BE2C (cell line): ENCODE results near the gene ULK1.

Source experiments
- DNase-seq: peaks from one replicate; pipeline ENCODE4 v3.0.0-alpha.2; 2020
- H3K27me3 ChIP-seq: fragments of 250-450 bp; sonication (Bioruptor Pico); 2 replicates; pipeline ENCODE4 v1.5.1; 2020; ENCODE audit warnings: mild to moderate bottlenecking
- H3K36me3 ChIP-seq: fragments of 250-450 bp; sonication (Bioruptor Pico); 2 replicates; pipeline ENCODE4 v1.5.1; 2020; ENCODE audit warnings: mild to moderate bottlenecking
- H3K4me1 ChIP-seq: fragments of 250-450 bp; sonication (Bioruptor Pico); 2 replicates; pipeline ENCODE4 v1.5.1; 2020
- H3K4me3 ChIP-seq: 2 replicates; pipeline ENCODE4 v1.5.1; 2011; ENCODE audit warnings: low read depth, low read length
- H3K9me3 ChIP-seq: fragments of 250-450 bp; sonication (Bioruptor Pico); 2 replicates; pipeline ENCODE4 v1.5.1; 2020
- TF ChIP-seq, protein P1 (sequence below): IDR thresholded peaks from 2 replicates; pipeline ENCODE4 v1.5.1; 2012; ENCODE audit warnings: mild to moderate bottlenecking, low read depth, low read length

The ULK1 gene

DNA sequence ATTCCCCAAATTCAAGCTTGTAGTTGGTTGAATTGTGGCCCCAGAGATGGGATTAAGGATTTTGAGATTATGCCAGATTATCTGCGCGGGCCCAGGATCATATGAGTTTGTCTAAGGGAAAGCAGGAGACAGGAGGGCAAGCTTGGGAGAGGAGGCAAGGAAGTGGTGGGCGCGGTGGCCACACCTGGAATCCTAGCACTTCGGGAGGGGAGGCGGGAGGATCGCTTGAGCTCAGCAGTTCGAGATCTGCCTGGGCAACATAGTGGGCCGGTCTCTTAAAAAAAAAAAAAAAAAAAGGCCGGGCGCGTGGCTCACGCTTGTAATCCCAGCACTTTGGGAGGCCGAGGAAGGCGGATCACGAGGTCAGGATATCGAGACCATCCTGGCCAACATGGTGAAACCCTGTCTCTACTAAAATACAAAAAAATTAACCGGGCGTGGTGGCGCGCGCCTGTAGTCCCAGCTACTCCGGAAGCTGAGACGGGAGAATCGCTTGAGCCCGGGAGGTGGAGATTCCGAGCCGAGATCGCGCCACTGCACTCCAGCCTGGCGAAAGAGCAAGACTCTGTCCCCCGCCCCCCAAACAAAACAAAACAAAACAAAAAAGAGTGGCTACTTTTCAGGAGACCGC is 33.8 kb downstream of the ULK1 start:
- TF ChIP-seq, protein P1, sequence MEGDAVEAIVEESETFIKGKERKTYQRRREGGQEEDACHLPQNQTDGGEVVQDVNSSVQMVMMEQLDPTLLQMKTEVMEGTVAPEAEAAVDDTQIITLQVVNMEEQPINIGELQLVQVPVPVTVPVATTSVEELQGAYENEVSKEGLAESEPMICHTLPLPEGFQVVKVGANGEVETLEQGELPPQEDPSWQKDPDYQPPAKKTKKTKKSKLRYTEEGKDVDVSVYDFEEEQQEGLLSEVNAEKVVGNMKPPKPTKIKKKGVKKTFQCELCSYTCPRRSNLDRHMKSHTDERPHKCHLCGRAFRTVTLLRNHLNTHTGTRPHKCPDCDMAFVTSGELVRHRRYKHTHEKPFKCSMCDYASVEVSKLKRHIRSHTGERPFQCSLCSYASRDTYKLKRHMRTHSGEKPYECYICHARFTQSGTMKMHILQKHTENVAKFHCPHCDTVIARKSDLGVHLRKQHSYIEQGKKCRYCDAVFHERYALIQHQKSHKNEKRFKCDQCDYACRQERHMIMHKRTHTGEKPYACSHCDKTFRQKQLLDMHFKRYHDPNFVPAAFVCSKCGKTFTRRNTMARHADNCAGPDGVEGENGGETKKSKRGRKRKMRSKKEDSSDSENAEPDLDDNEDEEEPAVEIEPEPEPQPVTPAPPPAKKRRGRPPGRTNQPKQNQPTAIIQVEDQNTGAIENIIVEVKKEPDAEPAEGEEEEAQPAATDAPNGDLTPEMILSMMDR: no peak
- H3K9me3 ChIP-seq: no peaks in the 10 kb centered on the region
- no peaks in the 10 kb centered on the region for H3K27me3 ChIP-seq
- H3K4me3 ChIP-seq: peak overlapping the region; percentile 72
- no peak for DNase-seq
- no peaks in the 10 kb centered on the region for H3K4me1 ChIP-seq
- peaks cover 26% of the 10 kb centered on the region for H3K36me3 ChIP-seq

- TF ChIP-seq, protein P1: no peak
- H3K4me3 ChIP-seq: peak within 1 kb of the TSS; percentile 94
- H3K27me3 ChIP-seq: no peaks in the 10 kb centered on the region
Observed at GRCh38 chr12:131928711-131929580, 34.5 kb downstream of the ULK1 start, which contains the start of gene PUS1. Gene PUS1, plus strand, starts transcription at chr12:131929276. Its CDS starts 447 bp downstream, at chr12:131929723.

DNA sequence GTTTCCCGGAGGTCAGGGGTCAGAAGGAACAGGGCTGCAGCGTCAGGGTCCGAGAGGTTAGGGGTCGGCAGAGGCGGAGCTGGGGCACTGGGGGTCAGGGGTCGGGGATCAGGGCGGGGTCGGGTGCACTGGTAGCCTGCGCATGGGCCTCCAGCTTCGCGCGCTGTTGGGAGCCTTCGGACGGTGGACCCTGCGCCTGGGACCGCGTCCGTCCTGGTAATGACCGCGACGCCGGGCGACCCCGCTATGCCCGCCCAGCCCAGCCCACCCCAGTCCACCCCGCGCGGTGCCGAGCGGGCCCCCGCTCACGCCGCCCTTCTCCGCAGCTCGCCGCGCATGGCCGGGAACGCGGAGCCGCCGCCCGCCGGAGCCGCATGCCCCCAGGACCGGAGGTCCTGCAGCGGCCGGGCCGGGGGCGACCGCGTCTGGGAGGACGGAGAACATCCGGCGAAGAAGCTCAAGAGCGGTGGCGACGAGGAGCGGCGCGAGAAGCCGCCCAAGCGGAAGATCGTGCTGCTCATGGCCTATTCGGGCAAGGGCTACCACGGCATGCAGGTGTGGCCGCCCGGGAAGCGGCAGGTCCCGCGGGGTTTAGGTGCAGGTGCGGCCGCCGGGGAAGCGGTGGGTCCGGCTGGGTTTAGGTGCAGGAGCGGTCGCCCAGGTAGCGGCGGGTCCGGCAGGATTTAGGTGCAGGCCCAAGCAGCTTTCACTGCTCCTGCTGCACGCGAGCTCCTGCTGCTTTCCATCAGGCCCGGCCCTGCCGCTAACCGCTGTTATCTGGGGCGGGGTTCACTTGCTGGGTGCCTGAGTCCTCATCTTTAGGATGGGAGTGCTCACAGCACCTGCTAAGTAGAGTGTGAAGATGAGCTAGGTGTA is 35.4 kb downstream of the ULK1 start:
- DNase-seq: no peak
- TF ChIP-seq, protein P1: no peak
- no peaks in the 10 kb centered on the region for H3K4me1 ChIP-seq

More at GRCh38 chr12:131928711-131929580, 34.5 kb downstream of the ULK1 start, which contains the start of gene PUS1:
- DNase-seq: peak; percentile 96
- Histone ChIP-seq H3K4me1 (no peaks in the 10 kb centered on the region), H3K9me3 (no peaks in the 10 kb centered on the region), H3K36me3 (peaks cover 34% of the 10 kb centered on the region)

DNA sequence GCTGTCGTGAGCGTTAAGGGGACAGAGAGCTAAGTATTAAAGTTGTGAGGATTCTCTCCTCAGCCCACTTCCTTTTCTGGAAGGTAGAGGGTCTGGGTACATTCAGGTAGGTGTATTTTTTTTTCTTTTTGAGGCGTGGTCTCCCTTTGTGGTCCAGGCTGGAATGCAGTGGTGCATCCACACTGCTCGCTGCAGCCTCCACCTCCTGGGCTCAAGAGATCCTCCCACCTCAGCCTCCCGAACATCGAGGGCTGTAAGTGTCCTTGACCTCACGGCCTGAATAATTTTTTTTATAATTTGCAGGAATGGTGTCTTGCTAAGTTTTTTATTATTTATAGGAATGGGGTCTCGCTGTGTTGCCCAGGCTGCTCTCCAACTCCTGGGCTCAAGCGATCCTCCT is 36.1 kb downstream of the ULK1 start:
- Histone ChIP-seq H3K36me3 (peaks cover 47% of the 10 kb centered on the region), H3K27me3 (no peaks in the 10 kb centered on the region), H3K4me1 (no peaks in the 10 kb centered on the region), H3K9me3 (no peaks in the 10 kb centered on the region), H3K4me3 (peak overlapping the region; percentile 94)
- DNase-seq: no peak
- TF ChIP-seq, protein P1: no peak

More for the DNA sequence above, 35.4 kb downstream of the ULK1 start:
- Histone ChIP-seq H3K9me3 (no peaks in the 10 kb centered on the region), H3K4me3 (peak overlapping the region; percentile 94), H3K36me3 (peaks cover 42% of the 10 kb centered on the region), H3K27me3 (no peaks in the 10 kb centered on the region)

- Histone ChIP-seq H3K36me3 (peaks cover 71% of the 10 kb centered on the region), H3K4me1 (no peaks in the 10 kb centered on the region), H3K9me3 (no peaks in the 10 kb centered on the region), H3K27me3 (no peaks in the 10 kb centered on the region), H3K4me3 (no peak overlapping the region)
- TF ChIP-seq, protein P1: no peak
- DNase-seq: no peak
Observed at GRCh38 chr12:131933387-131933786, 39.0 kb downstream of the ULK1 start.
